Prostate gland (tissue), 2 donors: ENCODE results near the gene SAMD3.

ENCODE experiments used
- CTCF ChIP-seq, 4 experiments: fragments of 200-600 bp in 2 of 4; fragments of 450-650 bp in 2 of 4; sonication (generic) in 2 of 4; IDR thresholded peaks; 1 replicate in 3 of 4; 2 replicates in 1 of 4; pipeline ENCODE4 v1.5.1; 2016 to 2019; ENCODE audit warnings: antibody characterized with exemption in 4 of 4, mild to moderate bottlenecking in 2 of 4, moderate library complexity in 2 of 4
- POLR2A ChIP-seq: fragments of 450-650 bp; IDR thresholded peaks from one replicate; pipeline ENCODE4 v1.6.1; 2016; ENCODE audit warnings: antibody characterized with exemption, mild to moderate bottlenecking
- POLR2AphosphoS5 ChIP-seq: sonication (generic); formaldehyde crosslinking; IDR thresholded peaks from one replicate; pipeline ENCODE4 v1.6.1; 2017; ENCODE audit warnings: antibody characterized with exemption

- TF ChIP-seq POLR2AphosphoS5, result no peak
- no peak for TF ChIP-seq CTCF (IDR thresholded peaks at IDR 0.05)
- no peak for TF ChIP-seq POLR2A
Measured at GRCh38 chr6:130138909-130139242, 83.9 kb downstream of the SAMD3 start.
